ENCODE measurements around the gene SCAPER. TPM values are rescaled to one million over a fixed set of nuclear protein-coding genes. Genes with fewer than 3 reads are reported as not detected.

SCAPER gene
- total and polyA plus RNA-seq, 10 of the 15 experiments (the other 5 are each of a cell fraction or from before 2014, with no cell fraction given) = 1.0 to 7.7 (median 3.9) TPM

GRCh38 chr15:76647612-76648011 is 257.5 kb downstream of the SCAPER start:
- no peak overlapping the region for H2AFZ ChIP-seq (ENCODE audit: control insufficient read depth, low read depth, low read length)
- BruUV-seq (replicated peaks) = no TSS peak
- POLR2A ChIA-PET = no interaction called here
- SMC1A ChIA-PET (ENCODE audit: uncharacterized antibody, unreplicated experiment) = no interaction called here
- H3K9me3 ChIP-seq (replicated peaks; ENCODE audit: control insufficient read depth, insufficient read depth, low read length) = no peaks in the 10 kb centered on the region; the same call in 1 of the 3 replicates
- in situ Hi-C loops (cut with MboI) = no loop called here
- no peaks in the 10 kb centered on the region for H3K27me3 ChIP-seq (replicated peaks in 1 of 2; ENCODE audit: control insufficient read depth in 2 of 2, insufficient read depth in 2 of 2, low read length in 1 of 2)
- H3K27ac ChIP-seq (ENCODE audit: control insufficient read depth, insufficient read depth) = no peak overlapping the region
- H3K79me2 ChIP-seq (ENCODE audit: control insufficient read depth, insufficient read depth, low read length) = no peaks in the 10 kb centered on the region
- H3K4me1 ChIP-seq (ENCODE audit: control insufficient read depth, insufficient read depth, low read length) = no peaks in the 10 kb centered on the region
- no peaks in the 10 kb centered on the region for H4K20me1 ChIP-seq (ENCODE audit: control insufficient read depth, insufficient read depth)
- H3K36me3 ChIP-seq (ENCODE audit: control insufficient read depth in 2 of 2, insufficient read depth in 2 of 2, low read length in 1 of 2) = no peaks in the 10 kb centered on the region
- no peak overlapping the region for H3K9ac ChIP-seq (ENCODE audit: control insufficient read depth, insufficient read depth, low read length)
- TF ChIP-seq CBX5 (IDR thresholded peaks at IDR 0.05; ENCODE audit: low read depth) (no peak), CHD2 (IDR thresholded peaks at IDR 0.05; ENCODE audit: borderline replicate concordance, low read depth, low read length) (no peak), KDM1A (IDR thresholded peaks at IDR 0.05; ENCODE audit: borderline replicate concordance) (no peak), PRDM15 (CRISPR knock-in tag; IDR thresholded peaks at IDR 0.05) (no peak)
- TF ChIP-seq, protein P1, sequence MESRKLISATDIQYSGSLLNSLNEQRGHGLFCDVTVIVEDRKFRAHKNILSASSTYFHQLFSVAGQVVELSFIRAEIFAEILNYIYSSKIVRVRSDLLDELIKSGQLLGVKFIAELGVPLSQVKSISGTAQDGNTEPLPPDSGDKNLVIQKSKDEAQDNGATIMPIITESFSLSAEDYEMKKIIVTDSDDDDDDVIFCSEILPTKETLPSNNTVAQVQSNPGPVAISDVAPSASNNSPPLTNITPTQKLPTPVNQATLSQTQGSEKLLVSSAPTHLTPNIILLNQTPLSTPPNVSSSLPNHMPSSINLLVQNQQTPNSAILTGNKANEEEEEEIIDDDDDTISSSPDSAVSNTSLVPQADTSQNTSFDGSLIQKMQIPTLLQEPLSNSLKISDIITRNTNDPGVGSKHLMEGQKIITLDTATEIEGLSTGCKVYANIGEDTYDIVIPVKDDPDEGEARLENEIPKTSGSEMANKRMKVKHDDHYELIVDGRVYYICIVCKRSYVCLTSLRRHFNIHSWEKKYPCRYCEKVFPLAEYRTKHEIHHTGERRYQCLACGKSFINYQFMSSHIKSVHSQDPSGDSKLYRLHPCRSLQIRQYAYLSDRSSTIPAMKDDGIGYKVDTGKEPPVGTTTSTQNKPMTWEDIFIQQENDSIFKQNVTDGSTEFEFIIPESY (IDR thresholded peaks at IDR 0.05) = no peak
- RAD21 ChIA-PET (ENCODE audit: unreplicated experiment) = no interaction called here
- DNase-seq (ENCODE audit: low read depth, low spot score) (no peak), FAIRE-seq (no peak), ATAC-seq (no peak)
- intact Hi-C loops (cut with micrococcal nuclease; ENCODE audit: unreplicated experiment) = no loop called here
- H3K4me2 ChIP-seq (ENCODE audit: control insufficient read depth, insufficient read depth) = no peak overlapping the region
- 100% methylated on average over 2 of the region's 2 CpGs for WGBS (ENCODE audit: insufficient coverage, insufficient replicate concordance, low lambda C conversion rate, missing lambda C conversion rate)
- H3K4me3 ChIP-seq = no peak overlapping the region
- CTCF ChIA-PET = no interaction called here

Data from GM12878 (cell line).